Natural killer cell (primary cell): Measurements from ENCODE around the gene RFT1. TPM values are rescaled to one million over a fixed set of nuclear protein-coding genes. Genes with fewer than 3 reads are reported as not detected.
"Not testable (repeated sequence)": the region's sequence is repeated elsewhere in the genome, so short reads cannot be mapped to it uniquely, and the experiment has no call there.

Experiments used
- ATAC-seq, 3 donors: fragments of 150-1000 bp in 2 of 3; fragments of 200-7000 bp in 1 of 3; cut with Tn5 transposase; 1 replicate in 1 of 3; 2 replicates in 2 of 3; pipeline ENCODE4 v1.10.0; 2021; ENCODE audit warnings: mild to moderate bottlenecking in 2 of 3, moderate library complexity in 2 of 3
- DNase-seq, 2 donors: peaks; one replicate each; pipeline versions ENCODE4 v3.0.0 to v3.0.0-alpha.2; 2013 to 2021; ENCODE audit warnings: mixed read lengths in 1 of 2
- H3K27ac ChIP-seq: one replicate; pipeline ENCODE4 v1.5.1; 2013; ENCODE audit warnings: mild to moderate bottlenecking, low read length
- H3K27me3 ChIP-seq: one replicate; pipeline ENCODE4 v1.6.1; 2013; ENCODE audit warnings: low read length; ENCODE audit not compliant: control insufficient read depth, insufficient read depth
- H3K36me3 ChIP-seq: one replicate; pipeline ENCODE4 v1.6.1; 2013; ENCODE audit warnings: low read length; ENCODE audit not compliant: control insufficient read depth, insufficient read depth
- H3K4me1 ChIP-seq: one replicate; pipeline ENCODE4 v1.6.1; 2013; ENCODE audit warnings: low read length; ENCODE audit not compliant: control insufficient read depth, insufficient read depth
- H3K4me3 ChIP-seq: one replicate; pipeline ENCODE4 v1.5.1; 2013; ENCODE audit warnings: low read length
- H3K9me3 ChIP-seq: one replicate; pipeline ENCODE4 v1.6.1; 2013; ENCODE audit warnings: low read length; ENCODE audit not compliant: control insufficient read depth, insufficient read depth
- H3K27ac Mint-ChIP-seq, 2 donors: one replicate each; pipeline ENCODE4 v1.8.0; 2022; ENCODE audit warnings: mild to moderate bottlenecking in 2 of 2, mixed read lengths in 2 of 2, moderate library complexity in 1 of 2
- H3K27me3 Mint-ChIP-seq, 2 donors: one replicate each; pipeline ENCODE4 v1.8.0; 2022; ENCODE audit warnings: low read depth in 2 of 2, mixed read lengths in 2 of 2
- H3K36me3 Mint-ChIP-seq: one replicate; pipeline ENCODE4 v1.8.0; 2022; ENCODE audit warnings: mixed read lengths
- H3K4me1 Mint-ChIP-seq, 2 donors: one replicate each; pipeline ENCODE4 v1.8.0; 2022; ENCODE audit warnings: mixed read lengths in 2 of 2
- H3K4me3 Mint-ChIP-seq: one replicate; pipeline ENCODE4 v1.8.0; 2022; ENCODE audit warnings: mild to moderate bottlenecking, moderate library complexity, mixed read lengths
- H3K9me3 Mint-ChIP-seq, 2 donors: one replicate each; pipeline ENCODE4 v1.8.0; 2022; ENCODE audit warnings: mixed read lengths in 2 of 2
- CTCF ChIP-seq: fragments of 200-600 bp; IDR thresholded peaks from one replicate; pipeline ENCODE4 v1.8.0; 2022; ENCODE audit warnings: antibody characterized with exemption
- WGBS: methylation state at CpG from one replicate; pipeline ENCODE4 v1.1.7; 2013; ENCODE audit warnings: missing lambda C conversion rate; ENCODE audit not compliant: insufficient coverage; 5-methylcytosine and 5-hydroxymethylcytosine counted together
- intact Hi-C: fragments of 100-400 bp; cut with micrococcal nuclease; formaldehyde crosslinking; loops from one replicate; pipeline ENCODE4 v1.14.2; 2022
- total RNA-seq, 4 donors: library from RNA; stranded (reverse); fragments of 120-200 nt in 1 of 4; gene quantifications; one replicate each; pipeline versions ENCODE4 v1.2.3 to v1.2.4, GENCODE V29; 2013 to 2022

Gene RFT1
- total RNA-seq, 3 donors from 2014 or later (not counting 1 experiment from before 2014, with no cell fraction given): 13.3 to 17.2 (median 14.1) TPM

GRCh38 chr3:53056442-53056841, 73.8 kb downstream of the RFT1 start:
- Histone ChIP-seq H3K9me3 (no peaks in the 10 kb centered on the region), H3K27ac (no peak overlapping the region), H3K4me1 (no peaks in the 10 kb centered on the region), H3K4me3 (no peak overlapping the region), H3K27me3 (no peaks in the 10 kb centered on the region), H3K36me3 (no peaks in the 10 kb centered on the region)
- no peak for TF ChIP-seq CTCF
- Mint-ChIP-seq H3K36me3 (no peaks in the 10 kb centered on the region), H3K27me3 (peaks cover 0 to 6% of the 10 kb centered on the region in 2 donors), H3K27ac (no peak overlapping the region), H3K4me3 (no peak overlapping the region), H3K9me3 (no peaks in the 10 kb centered on the region), H3K4me1 (no peaks in the 10 kb centered on the region)
- intact Hi-C loops: no loop called here
- 100% methylated on average over 1 of the region's 2 CpGs for WGBS
- DNase-seq (no peak), ATAC-seq (peak in 1 of 3 donors; percentile 46)

GRCh38 chr3:53054233-53054632, 76.0 kb downstream of the RFT1 start:
- H3K4me1 ChIP-seq, ATAC-seq, H3K27me3 ChIP-seq, H3K36me3 ChIP-seq, H3K4me3 Mint-ChIP-seq, H3K9me3 Mint-ChIP-seq, H3K4me1 Mint-ChIP-seq, H3K27me3 Mint-ChIP-seq, H3K9me3 ChIP-seq, H3K27ac ChIP-seq, H3K36me3 Mint-ChIP-seq, intact Hi-C loops, H3K27ac Mint-ChIP-seq, DNase-seq, H3K4me3 ChIP-seq: not testable (repeated sequence)
- WGBS: 91% methylated on average over 7 of the region's 7 CpGs

- Histone ChIP-seq H3K27ac (no peak overlapping the region), H3K4me1 (peaks cover 1% of the 10 kb centered on the region), H3K36me3 (no peaks in the 10 kb centered on the region), H3K4me3 (no peak overlapping the region), H3K27me3 (no peaks in the 10 kb centered on the region), H3K9me3 (no peaks in the 10 kb centered on the region)
- Mint-ChIP-seq H3K36me3 (no peaks in the 10 kb centered on the region), H3K4me3 (no peak overlapping the region), H3K4me1 (peaks cover 6 to 7% of the 10 kb centered on the region in 2 donors), H3K27ac (no peak overlapping the region), H3K27me3 (no peaks in the 10 kb centered on the region), H3K9me3 (no peaks in the 10 kb centered on the region)
- 90% methylated on average over 2 of the region's 2 CpGs for WGBS
- TF ChIP-seq CTCF: no peak
- ATAC-seq: no peak
- intact Hi-C loops: no loop called here
- DNase-seq: no peak
Observed at GRCh38 chr3:53051929-53052328, 78.3 kb downstream of the RFT1 start.

GRCh38 chr3:53049987-53050386, 80.2 kb downstream of the RFT1 start:
- Mint-ChIP-seq H3K27me3 (no peaks in the 10 kb centered on the region), H3K36me3 (no peaks in the 10 kb centered on the region), H3K9me3 (no peaks in the 10 kb centered on the region), H3K27ac (no peak overlapping the region), H3K4me3 (no peak overlapping the region), H3K4me1 (peaks cover 11 to 14% of the 10 kb centered on the region in 2 donors)
- 88% methylated on average over 8 of the region's 8 CpGs for WGBS
- no peak overlapping the region for H3K4me3 ChIP-seq
- H3K36me3 ChIP-seq: no peaks in the 10 kb centered on the region
- no peak for DNase-seq
- no peak for TF ChIP-seq CTCF
- no peaks in the 10 kb centered on the region for H3K9me3 ChIP-seq
- intact Hi-C loops: loop anchor here (5.0 kb wide), 1 partner anchor 297 kb away; the partner anchor contains the start of gene DCP1A
- H3K27ac ChIP-seq: no peak overlapping the region
- peaks cover 9% of the 10 kb centered on the region for H3K4me1 ChIP-seq
- ATAC-seq: no peak
- H3K27me3 ChIP-seq: no peaks in the 10 kb centered on the region
